Fibroblast of skin of left biceps (primary cell): ENCODE results near the gene DUXA.

ENCODE experiments used
- DNase-seq, 2 experiments: peaks; one replicate each; pipeline ENCODE4 v3.0.0-alpha.2; 2013; ENCODE audit warnings: low read depth in 2 of 2

Gene DUXA

DNA sequence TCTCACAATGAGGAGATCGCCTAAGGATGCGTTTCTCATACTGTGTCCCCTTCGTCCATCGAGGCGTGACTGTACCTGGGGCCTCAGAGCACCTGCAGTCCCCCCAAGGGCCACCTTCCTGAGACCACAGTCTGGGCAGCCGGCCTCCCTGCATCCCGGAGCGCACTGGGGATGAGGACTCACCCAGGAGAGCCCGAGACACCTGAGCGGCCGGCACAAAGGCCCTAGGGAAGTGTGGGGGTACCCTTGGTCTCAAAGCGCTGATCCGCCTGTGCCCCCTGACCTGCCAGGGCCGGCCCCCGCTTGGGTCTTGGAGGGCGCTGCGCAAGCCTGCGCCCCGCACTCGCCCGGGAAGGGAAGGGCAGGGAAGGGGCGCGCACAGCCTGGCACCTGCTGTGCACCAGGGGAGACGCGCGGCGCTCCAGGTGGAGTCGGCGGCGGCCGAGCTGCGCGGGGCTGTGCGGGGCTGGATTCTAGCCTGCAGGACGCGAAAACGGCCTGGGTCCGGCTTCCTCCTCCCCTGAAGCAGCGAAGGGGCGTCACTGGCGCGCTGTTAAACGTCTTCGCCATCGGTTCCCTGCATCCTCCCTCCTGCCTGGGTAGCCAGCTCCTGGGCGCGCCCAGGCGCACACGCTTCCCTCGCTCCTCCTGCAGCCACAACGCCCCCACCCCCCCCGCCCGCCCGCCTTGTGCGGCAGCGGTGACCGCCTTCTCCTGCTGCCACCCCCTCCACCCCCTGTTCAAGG lies 61.1 kb downstream of the DUXA start:
- no peak for DNase-seq
